Measurements from ENCODE around the gene FAM98B. TPM values are rescaled to one million over a fixed set of nuclear protein-coding genes. Genes with fewer than 3 reads are reported as not detected.

The FAM98B gene
- total RNA-seq, 4 donors from 2014 or later = 5.2 to 12.2 (median 7.6) TPM

GRCh38 chr15:38504680-38505467 is 50.9 kb downstream of the FAM98B start:
- H3K4me1 ChIP-seq = no peaks in the 10 kb centered on the region
- H3K9me3 ChIP-seq = no peaks in the 10 kb centered on the region
- DNase-seq = no peak
- no peaks in the 10 kb centered on the region for H3K27me3 ChIP-seq
- H3K4me3 ChIP-seq = no peak overlapping the region
- TF ChIP-seq CTCF (IDR thresholded peaks at IDR 0.05) (no peak), POLR2A (IDR thresholded peaks at IDR 0.05) (no peak), EP300 (IDR thresholded peaks at IDR 0.05; ENCODE audit: low read depth) (no peak), POLR2AphosphoS5 (IDR thresholded peaks at IDR 0.05) (no peak)
- intact Hi-C loops (cut with DNase I; ENCODE audit: low total_unique reads) (loop anchor here (5.0 kb wide), 1 partner anchor 462 kb away; no protein-coding TSS in a partner anchor), in situ Hi-C loops (cut with MboI; ENCODE audit: low pct_ligation_motif_present in 1 of 4, low pct_unique_long_range_greater_than_20kb in 1 of 4, low sequenced_read_pairs in 3 of 4) (no loop called here)
- H3K27ac ChIP-seq = no peak overlapping the region
- no peaks in the 10 kb centered on the region for H3K36me3 ChIP-seq
- 76 to 80% methylated on average over 4 of the region's 4 CpGs for WGBS, 2 donors (ENCODE audit: low coverage in 1 of 2)

GRCh38 chr15:38506997-38507396 is 53.1 kb downstream of the FAM98B start:
- no peaks in the 10 kb centered on the region for H3K27me3 ChIP-seq

GRCh38 chr15:38507570-38507969 is 53.6 kb downstream of the FAM98B start:
- in situ Hi-C loops (cut with MboI; ENCODE audit: low pct_ligation_motif_present in 1 of 4, low pct_unique_long_range_greater_than_20kb in 1 of 4, low sequenced_read_pairs in 3 of 4) (no loop called here), intact Hi-C loops (cut with DNase I; ENCODE audit: low total_unique reads) (loop anchor here (5.0 kb wide), 1 partner anchor 460 kb away; no protein-coding TSS in a partner anchor)
- Histone ChIP-seq H3K27me3 (no peaks in the 10 kb centered on the region), H3K9me3 (no peaks in the 10 kb centered on the region), H3K36me3 (no peaks in the 10 kb centered on the region), H3K4me3 (no peak overlapping the region), H3K4me1 (no peaks in the 10 kb centered on the region), H3K27ac (no peak overlapping the region)
- TF ChIP-seq POLR2AphosphoS5 (IDR thresholded peaks at IDR 0.05) (no peak), CTCF (IDR thresholded peaks at IDR 0.05) (no peak), EP300 (IDR thresholded peaks at IDR 0.05; ENCODE audit: low read depth) (no peak), POLR2A (IDR thresholded peaks at IDR 0.05) (no peak)
- 50 to 83% methylated on average over 1 to 7 of the region's 7 CpGs for WGBS, 2 donors (ENCODE audit: low coverage in 1 of 2)
- DNase-seq = no peak

More at GRCh38 chr15:38506997-38507396, 53.1 kb downstream of the FAM98B start:
- intact Hi-C loops (cut with DNase I; ENCODE audit: low total_unique reads) = loop anchor here (5.0 kb wide), 1 partner anchor 460 kb away; no protein-coding TSS in a partner anchor
- no peaks in the 10 kb centered on the region for H3K36me3 ChIP-seq
- H3K27ac ChIP-seq = no peak overlapping the region
- no peak overlapping the region for H3K4me3 ChIP-seq
- H3K4me1 ChIP-seq = no peaks in the 10 kb centered on the region
- no peak for DNase-seq
- TF ChIP-seq POLR2AphosphoS5 (IDR thresholded peaks at IDR 0.05) (no peak), CTCF (IDR thresholded peaks at IDR 0.05) (no peak), EP300 (IDR thresholded peaks at IDR 0.05; ENCODE audit: low read depth) (no peak), POLR2A (IDR thresholded peaks at IDR 0.05) (no peak)
- in situ Hi-C loops (cut with MboI; ENCODE audit: low pct_ligation_motif_present in 1 of 4, low pct_unique_long_range_greater_than_20kb in 1 of 4, low sequenced_read_pairs in 3 of 4) = no loop called here
- 57% methylated on average over 4 of the region's 4 CpGs; no CpG with 5 or more reads in 1 of the 2 donors for WGBS, 2 donors (ENCODE audit: low coverage in 1 of 2)
- no peaks in the 10 kb centered on the region for H3K9me3 ChIP-seq

- in situ Hi-C loops (cut with MboI; ENCODE audit: low pct_ligation_motif_present in 1 of 4, low pct_unique_long_range_greater_than_20kb in 1 of 4, low sequenced_read_pairs in 3 of 4) = no loop called here
- H3K36me3 ChIP-seq = no peaks in the 10 kb centered on the region
- H3K27ac ChIP-seq = no peak overlapping the region
- H3K4me3 ChIP-seq = no peak overlapping the region
- no peaks in the 10 kb centered on the region for H3K9me3 ChIP-seq
- no peaks in the 10 kb centered on the region for H3K27me3 ChIP-seq
- 64 to 79% methylated on average over 3 of the region's 3 CpGs for whole genome bisulfite sequencing, 2 donors (ENCODE audit: low coverage in 1 of 2)
- DNase-seq = no peak
- TF ChIP-seq POLR2A (IDR thresholded peaks at IDR 0.05) = no peak
- no peak for TF ChIP-seq CTCF (IDR thresholded peaks at IDR 0.05)
- no peak for TF ChIP-seq POLR2AphosphoS5 (IDR thresholded peaks at IDR 0.05)
- no peak for TF ChIP-seq EP300 (IDR thresholded peaks at IDR 0.05; ENCODE audit: low read depth)
- intact Hi-C loops (cut with DNase I; ENCODE audit: low total_unique reads) = loop anchor here (5.0 kb wide), 1 partner anchor 459 kb away; no protein-coding TSS in a partner anchor
- no peaks in the 10 kb centered on the region for H3K4me1 ChIP-seq
Measured at GRCh38 chr15:38508647-38509046, 54.7 kb downstream of the FAM98B start.
